HG02938 (cell line): ENCODE data around the gene ASTN2.

Source experiments
- ATAC-seq: cut with Tn5 transposase; IDR thresholded peaks from one replicate; pipeline ENCODE4 v1.9.1; 2021; ENCODE audit warnings: mild to moderate bottlenecking, moderate library complexity; ENCODE audit not compliant: unreplicated experiment

The ASTN2 gene

DNA sequence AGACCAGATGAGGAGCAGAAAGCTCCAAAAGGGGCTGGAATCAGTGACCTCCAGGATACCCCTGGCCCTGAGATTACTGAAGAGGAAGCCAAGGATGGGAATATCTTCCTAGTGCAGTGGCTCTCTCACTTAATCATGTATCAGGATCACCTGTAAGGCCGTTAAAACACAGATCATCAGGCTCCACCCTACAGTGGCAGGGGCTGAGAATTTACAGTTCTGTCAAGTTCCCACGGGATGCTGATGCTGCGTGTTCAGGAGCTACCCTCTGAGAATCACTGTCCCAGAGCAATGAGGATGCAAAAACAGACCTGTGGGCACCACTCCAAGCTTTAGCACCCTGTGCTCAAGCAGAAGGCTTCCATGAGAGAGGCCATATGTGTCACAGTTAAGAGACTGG, 291.9 kb downstream of the ASTN2 start:
- no peak for ATAC-seq

DNA sequence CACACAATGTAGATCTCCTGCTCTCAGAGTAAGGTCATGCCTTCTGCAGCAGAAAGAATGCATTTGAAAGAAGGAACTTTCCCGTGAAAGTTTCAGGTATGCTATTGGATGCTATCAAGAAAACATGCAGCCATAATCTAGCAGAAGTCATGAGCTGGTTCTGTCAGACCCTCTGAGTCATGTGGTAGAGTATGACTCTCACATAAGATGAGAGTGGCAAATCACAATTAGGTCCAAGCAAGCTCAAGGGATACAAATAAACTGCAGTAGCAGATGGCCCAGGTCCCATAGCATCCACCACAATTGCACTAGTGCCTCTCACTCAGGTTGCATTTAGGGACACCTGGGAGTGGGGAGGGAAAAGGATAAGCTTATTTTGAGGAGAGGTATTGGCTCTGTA, 292.8 kb downstream of the ASTN2 start:
- no peak for ATAC-seq

DNA sequence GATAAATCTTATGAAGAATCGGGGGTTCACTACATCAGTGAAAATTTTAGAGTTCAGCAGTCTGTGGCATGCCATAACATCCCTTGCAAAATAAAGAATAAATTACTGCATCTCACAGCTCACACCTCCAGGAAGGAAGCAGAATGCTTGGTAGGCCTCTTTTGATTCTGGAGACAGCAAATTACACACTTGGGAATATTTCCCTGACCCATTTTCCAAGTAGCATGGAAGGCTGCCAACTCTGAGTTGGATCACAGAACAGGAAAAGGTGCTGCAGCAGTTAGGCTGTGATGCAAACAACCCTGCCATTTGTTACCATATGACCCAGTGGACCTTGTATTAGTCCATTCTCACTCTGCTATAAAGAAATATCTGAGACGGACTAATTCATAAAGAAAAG, 293.5 kb downstream of the ASTN2 start:
- no peak for ATAC-seq

DNA sequence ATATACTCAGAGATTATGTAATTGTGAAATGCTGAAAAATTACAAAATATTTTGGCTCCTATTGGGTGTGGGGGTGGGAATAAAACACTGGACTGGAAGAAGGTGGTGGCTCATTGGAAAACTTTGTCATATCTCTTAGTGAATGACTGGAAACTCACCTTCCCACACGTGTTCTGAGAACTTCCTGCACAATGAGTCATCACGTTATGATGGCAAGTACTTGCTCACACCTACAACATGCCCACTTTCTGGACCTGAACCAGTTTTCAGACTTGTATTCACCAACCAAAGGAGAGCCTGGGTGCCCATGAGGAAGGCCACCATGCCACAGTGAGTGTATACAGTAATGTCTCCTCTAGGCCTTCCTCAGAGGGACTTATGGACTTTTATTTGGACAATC, 294.8 kb downstream of the ASTN2 start:
- ATAC-seq = no peak

DNA sequence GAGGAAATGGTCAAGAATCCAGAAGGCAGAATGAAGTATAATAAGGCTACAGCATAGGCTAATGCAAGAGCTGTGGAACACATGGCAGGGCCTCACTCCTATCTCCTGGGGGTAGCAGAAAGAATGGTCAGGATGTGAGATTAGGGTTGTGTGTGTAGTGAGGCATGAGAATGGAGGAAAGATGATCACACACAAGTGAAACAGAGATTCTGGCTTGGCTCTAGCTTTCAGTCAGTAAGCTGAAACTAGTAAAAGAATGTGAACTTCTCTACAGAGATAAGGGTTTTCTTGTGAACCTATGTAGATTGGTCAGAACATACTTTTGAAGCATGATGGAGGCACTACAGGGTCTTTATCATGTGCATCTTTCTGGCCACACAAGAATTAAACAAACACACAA, 298.8 kb downstream of the ASTN2 start:
- peak; percentile 92 for ATAC-seq

DNA sequence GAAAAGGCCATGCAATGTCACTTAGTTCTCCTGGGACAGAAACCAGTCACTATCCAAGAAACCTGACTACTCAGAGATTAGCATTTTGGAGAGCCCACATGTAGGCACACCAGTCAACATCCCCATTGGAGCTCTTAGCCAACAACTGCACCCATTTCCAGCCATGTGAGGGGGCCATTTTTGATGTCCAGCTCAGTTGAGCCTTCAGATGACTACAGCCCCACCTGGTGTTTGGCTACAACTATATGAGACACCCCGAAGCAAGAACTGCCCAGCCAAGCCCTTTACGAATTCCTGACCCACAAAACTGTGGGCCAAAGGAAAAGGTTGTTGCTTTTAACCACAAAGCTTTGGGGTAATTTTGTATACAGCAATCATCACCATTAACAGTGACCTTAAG, 300.1 kb downstream of the ASTN2 start:
- ATAC-seq = no peak

DNA sequence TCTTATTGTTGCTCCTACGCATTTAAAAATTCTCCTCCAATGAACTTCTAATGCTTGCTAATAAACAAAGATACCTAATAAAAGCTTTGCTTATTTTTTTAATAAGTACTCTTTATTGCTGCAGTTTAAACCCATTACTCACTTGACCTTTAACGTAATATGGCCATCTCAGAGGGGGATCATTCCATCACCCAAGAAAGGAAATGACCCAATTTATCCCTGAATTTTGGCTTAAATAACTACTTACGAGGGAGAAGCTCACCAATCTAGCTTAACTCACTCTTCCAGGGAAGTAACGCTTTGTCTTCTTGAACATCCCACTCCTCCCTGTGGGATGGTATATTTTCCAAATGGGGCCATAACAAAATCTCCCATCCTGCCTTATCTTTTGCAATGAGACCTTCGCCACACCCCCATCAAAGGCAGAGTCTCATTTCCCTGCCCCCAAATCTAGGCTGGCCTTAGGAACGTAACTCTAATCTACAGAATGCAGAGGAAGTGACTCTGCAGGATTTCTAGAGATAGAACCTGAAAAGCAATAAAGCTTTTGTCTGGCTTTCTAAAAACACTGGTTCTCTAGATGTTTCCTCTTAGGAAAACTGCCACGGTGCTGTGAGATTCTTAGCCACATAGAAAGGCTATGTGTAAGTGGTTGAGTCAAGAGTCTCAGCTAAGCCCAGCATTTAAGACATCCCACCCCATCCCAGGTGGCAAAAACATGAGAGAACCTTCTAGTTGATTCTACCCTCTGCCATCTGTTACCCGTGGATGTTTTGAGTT, 310.0 kb downstream of the ASTN2 start:
- no peak for ATAC-seq

DNA sequence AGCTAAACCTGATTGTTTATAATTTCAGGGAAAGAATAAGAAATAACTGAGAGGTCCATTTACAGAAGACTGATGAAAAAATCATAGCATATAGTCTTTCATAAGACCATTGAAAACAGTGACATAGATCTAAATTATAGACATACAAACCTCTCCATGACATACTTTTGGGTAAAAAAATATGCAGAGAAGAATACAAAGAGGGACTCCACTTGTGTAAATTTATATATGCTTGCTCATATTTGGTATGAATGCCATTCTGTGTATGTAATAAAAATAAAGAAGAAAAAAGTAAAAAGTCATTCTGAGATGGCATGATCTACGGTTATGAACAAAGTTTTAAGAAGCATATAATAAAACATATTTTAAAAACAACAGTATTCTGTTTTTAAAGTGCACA, 310.7 kb downstream of the ASTN2 start:
- no peak for ATAC-seq

DNA sequence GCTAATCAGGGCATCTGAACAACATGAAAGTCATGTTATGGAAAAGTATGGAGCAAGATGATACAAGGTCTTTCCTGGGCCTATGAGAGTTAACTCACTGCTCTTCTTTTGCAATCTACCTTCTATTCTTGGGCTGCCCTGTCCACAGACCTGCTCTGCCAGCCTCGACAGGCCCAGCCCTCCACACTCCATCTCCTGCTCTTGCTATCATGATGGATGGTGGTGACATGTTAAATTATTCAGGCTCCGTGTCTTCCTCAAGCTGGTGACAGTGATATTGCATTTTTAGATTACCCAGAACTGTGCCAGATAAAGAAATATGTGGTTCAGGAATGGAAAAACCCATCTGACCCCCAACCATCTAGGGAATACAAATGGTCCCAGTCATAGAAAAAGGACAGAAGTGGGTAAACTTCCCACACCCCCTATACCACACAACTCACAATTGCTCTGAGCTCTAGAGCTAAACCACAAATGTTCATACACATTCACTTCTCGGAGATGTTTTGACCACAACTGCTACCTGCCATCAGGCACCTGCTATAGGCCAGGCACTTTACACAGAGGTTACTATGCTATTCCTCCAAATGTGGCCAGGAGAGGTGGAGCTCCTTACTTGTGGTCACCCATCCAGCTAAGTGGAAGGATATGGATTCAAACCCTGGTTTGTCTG, 311.3 kb downstream of the ASTN2 start:
- ATAC-seq = no peak

DNA sequence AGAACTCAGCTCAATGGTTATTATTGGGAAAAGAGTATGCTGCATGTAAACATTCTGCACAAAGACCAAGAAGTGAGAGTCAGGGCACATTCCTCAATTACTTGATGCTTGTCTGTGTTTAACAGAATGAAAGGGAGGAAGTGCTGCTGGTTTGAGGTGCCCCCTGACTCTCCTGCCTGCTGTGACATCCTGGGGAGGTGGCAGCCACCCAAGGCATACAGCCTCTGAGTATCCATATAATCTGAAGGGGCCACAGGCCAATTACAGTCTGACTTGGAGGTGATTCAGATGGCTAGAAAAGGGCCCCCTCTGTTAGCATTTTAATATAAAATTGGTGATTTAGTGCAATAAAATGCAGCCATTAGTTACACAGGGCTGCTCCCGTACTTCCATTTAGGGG, 313.8 kb downstream of the ASTN2 start:
- ATAC-seq = no peak

DNA sequence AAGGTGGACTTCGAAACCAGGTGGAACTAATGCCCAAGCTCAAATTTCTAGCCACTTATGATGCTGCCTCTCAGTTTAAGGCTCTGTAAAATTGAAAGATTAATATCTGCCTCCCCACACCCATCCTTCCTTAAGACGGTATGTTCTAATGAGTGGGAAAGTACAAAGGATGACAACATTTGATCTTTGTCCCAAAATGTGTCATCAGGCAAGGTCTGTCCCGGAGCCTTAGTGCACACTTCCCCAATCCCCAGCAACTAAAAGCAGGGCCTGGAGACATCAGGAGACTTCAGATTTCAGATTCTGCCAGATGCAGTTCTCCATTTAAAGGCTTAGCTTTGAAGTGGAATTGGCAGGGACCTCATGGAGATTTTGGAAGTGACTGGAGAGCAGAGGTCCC, 316.5 kb downstream of the ASTN2 start:
- ATAC-seq = no peak

DNA sequence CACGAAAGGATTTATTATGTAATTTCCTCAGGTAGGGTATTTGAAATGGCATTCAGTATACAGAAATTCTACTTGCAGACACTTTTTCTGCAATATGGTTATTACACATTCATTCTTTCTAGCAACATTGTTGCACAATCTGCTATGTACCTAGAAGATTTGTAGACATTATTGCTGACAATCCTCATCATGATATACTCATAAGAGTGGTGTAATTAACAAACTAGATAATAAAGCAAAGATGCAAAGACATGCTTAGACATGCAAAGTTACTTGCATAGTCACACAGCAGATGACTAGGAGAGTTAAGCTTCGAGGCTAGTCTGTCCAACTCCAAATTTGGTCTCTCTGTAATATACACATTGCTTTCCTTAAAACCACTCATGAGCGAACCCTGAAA, 317.1 kb downstream of the ASTN2 start:
- no peak for ATAC-seq

DNA sequence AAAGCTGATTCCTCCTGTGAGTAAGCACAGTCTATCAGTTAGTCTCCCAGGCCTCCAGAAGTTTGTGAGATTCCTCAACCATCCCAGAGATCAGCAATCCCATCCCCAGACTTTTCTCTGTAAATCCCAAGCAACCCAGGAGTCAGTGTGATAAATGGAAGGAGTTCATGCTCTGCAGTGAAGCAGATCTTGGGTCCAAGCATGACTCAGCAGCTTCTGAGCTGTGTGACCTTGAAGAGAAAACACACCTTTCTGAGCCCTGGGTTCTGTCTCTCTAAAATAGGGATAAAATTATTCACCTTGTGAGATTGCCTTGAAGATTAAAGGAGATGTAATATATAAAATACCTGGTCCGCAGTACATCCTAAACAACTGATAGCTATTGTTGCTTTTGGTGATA, 318.7 kb downstream of the ASTN2 start:
- ATAC-seq = no peak

DNA sequence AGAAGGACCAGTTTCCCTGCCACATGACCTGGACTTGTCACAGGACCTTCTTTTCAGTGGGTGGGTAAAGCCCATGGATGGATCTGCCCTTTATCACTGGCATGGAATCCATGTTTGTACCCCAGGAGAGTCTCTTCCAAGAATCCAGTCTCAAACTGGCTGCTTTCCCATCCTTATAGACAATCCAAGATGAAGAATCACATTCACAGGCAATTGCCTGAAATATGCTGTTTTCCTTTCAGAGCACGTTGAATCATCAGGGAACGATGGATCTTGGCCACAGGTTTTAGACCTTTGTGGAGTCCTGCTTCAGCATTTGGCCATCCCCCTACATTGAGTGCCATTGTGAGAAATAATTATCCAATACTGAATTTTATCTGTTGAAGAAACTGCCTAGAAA, 319.8 kb downstream of the ASTN2 start:
- no peak for ATAC-seq

DNA sequence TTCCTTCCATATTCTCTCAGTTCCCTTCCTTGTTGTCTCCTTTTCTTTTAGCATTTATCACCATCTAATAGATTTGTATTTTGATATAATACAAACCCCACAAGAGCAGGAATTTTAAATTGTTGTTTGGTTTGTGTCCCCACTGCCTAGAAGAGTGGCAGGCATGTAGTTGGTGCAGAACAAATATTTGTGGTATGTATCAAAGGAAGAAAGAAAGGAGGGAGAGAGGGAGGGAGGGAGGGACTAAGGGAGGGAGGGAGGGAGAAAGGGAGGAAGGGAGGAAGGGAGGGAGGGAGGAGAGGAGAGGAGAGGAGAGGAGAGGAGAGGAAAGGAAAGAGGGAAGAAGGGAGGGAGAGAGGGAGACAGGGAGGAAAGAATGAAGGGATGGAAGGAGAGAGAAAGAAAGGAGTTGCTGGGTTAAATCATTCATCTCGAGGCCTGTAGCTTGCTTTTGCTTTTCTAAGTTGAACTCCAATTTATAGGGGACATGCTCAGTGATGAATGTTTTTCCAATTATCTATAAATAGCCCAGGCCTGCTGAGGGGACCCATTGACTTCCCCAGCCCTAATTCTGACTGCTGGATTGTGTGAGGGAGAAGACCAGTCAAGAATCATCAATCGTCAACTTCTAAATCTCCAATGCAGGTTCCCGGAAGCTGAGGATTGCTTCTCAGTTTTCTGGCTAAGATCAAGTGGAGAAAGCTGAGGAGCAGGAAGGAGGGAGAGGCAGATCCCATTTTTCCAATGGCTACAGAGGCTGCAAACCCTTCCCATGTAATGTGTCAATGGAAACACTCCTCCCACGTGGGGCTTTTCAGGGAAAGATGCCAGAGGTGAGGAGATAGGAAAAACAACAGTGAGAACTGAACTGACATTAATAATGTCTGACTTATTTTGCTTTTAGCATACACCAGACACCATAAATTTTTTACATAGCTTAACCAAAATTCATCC, 320.7 kb downstream of the ASTN2 start:
- ATAC-seq = no peak

DNA sequence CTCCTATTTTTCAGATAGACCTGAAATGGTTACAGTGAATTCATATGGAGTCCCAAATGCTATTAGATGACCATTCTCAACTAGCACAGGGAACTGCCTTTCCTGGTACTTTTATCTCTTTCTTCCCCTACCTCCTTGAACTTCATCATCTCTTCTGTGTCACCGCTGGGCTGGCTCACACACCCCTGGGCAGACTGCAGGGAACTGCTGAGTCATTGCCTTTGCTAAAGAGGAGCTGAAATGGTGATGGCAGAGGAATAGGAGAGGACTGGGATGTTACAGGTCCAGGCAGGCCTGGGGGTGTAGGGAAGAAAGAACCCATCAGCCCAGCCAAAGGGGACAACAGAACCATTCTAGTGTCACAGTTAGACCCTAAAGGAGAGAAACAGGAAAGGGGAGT, 322.3 kb downstream of the ASTN2 start:
- ATAC-seq = no peak

DNA sequence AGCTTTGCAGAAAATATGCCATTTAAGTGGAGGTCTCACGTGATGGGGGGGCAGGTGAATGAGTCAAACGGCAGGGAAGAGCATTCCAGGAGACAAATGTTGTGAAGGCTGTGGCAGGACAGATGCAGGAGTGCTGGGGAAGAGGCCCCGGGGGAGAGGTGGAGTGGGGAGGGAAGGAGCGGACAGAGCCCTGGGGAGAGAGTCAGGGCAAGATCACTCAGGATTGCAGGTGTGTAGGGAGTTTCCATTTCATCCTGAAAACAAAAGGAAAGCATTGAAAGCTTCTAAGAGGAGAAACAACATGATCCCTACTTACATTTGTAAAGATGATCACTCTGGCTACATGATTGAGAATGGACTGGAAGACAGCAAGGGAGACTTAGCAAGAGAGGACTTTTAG, 323.3 kb downstream of the ASTN2 start:
- no peak for ATAC-seq

DNA sequence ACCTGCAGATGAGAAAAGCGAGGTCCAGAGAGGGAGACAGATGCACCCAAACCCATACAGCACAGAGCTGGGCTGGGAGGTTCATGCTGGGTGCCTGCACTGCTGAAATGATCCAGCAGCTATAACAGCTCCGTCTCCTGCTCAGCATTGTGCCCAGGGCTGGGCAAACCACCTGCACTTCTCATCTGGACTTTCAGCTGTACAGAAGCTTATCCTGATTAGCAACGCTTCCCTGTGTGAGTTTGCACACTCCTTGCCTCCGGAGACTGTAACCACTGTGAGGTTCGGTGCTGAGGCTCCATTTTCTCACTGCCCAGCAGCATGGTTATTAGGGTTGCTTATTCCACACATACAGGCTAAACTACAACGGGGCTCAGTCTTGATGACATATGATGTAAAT, 326.1 kb downstream of the ASTN2 start:
- ATAC-seq = no peak

DNA sequence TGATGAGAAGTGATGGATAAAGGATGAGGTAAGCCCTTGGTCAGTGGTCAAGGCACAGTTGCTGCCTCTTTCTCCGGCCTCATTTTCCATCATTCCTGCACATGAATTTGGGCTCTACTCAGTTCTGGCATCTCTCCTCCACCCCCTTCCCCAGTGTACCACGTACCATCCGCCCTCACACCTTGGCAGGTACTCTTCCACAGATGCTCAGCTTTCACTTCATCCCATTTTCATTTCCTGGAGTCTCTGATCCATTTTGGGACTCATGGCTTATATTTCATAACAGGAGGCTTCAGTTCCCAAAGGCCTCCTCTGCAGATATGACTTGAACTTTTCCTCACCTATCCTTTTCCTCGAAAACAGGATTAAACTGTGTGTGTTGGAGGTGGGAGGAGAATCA, 326.7 kb downstream of the ASTN2 start:
- no peak for ATAC-seq

DNA sequence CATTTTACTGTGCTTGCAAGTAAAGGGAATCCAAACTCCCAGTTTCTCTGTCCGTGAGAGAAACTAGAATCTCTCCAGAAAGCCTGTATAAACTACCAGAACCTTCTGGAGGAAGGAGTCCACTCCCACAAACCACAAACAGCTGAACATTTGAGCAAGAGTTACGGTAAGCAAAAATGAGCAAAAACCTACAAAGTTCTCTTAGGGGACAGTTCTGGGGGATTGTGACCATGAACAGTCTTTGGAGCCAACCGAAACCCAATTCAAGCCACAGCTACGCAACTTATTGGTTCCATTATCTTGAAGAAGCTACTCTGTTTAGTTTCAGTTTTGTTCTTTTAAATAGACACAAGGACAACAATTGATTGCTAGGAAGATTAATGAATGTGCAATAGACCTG, 330.6 kb downstream of the ASTN2 start:
- ATAC-seq = no peak

DNA sequence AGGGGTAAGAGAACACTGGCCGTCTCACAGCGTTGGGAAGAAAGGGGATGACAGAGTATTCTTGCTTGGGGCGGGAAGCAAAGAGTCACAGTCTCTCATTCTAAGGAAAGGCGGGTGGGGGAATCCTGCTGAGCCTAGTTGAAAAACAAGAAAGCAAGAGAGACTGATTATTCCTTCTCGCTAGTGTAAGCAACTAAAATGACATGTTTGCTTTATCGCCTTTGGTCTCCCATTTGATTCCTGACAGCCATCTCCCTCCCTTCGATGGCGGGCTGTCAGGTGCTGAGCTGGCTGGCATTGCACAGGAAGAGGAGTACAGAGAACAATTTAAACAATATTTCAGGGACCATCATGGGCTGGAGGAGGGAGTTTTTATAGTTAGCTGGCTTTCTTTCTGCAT, 331.3 kb downstream of the ASTN2 start:
- ATAC-seq = no peak
